ENCODE measurements around the gene GALNT12.

Gene GALNT12

GRCh38 chr9:98795970-98796363, 11.5 kb upstream of the GALNT12 start (continued):
- TF ChIP-seq ZNF692 (tag by site-specific recombination; IDR thresholded peaks at IDR 0.05) (no peak), ZFP37 (tag by site-specific recombination; IDR thresholded peaks at IDR 0.05) (no peak), ZNF639 (tag by site-specific recombination; IDR thresholded peaks at IDR 0.05) (no peak), ZNF768 (tag by site-specific recombination; IDR thresholded peaks at IDR 0.05) (no peak), ZNF544 (tag by site-specific recombination; IDR thresholded peaks at IDR 0.05) (no peak), ZNF677 (tag by site-specific recombination; IDR thresholded peaks at IDR 0.05) (no peak), ZNF514 (tag by site-specific recombination; IDR thresholded peaks at IDR 0.05) (no peak), ZBTB8A (tag by site-specific recombination; IDR thresholded peaks at IDR 0.05) (0 out of 2 replicates have a peak, but pooled peaks have one; percentile 10), ZNF311 (tag by site-specific recombination; IDR thresholded peaks at IDR 0.05; ENCODE audit: borderline replicate concordance) (no peak), ZNF114 (tag by site-specific recombination; IDR thresholded peaks at IDR 0.05) (no peak), ZNF324 (tag by site-specific recombination; IDR thresholded peaks at IDR 0.05) (no peak), ZNF621 (tag by site-specific recombination; IDR thresholded peaks at IDR 0.05) (no peak), ZNF274 (IDR thresholded peaks at IDR 0.05; ENCODE audit: low read length) (no peak), ZNF274 (tag by site-specific recombination; IDR thresholded peaks at IDR 0.05; ENCODE audit: borderline replicate concordance) (no peak), ZNF366 (tag by site-specific recombination; conservative IDR thresholded peaks at IDR 0.05) (no peak), ZBTB26 (tag by site-specific recombination; optimal IDR thresholded peaks at IDR 0.05) (peak; percentile 36), ZNF155 (tag by site-specific recombination; IDR thresholded peaks at IDR 0.05) (no peak), ZNF23 (tag by site-specific recombination; IDR thresholded peaks at IDR 0.05; ENCODE audit: borderline replicate concordance) (no peak), ZNF148 (tag by site-specific recombination; IDR thresholded peaks at IDR 0.05; ENCODE audit: borderline replicate concordance) (no peak)

GRCh38 chr9:98796364-98797101, 10.9 kb upstream of the GALNT12 start, which contains the start of gene ANKS6:
TSS of gene ANKS6 (minus strand) at chr9:98796555. CDS start at chr9:98796491, 64 bp downstream.
- CTCF ChIA-PET: interaction anchor here (0.6 to 2.6 kb wide), 6 partner anchors 10 to 40 kb away, joined by 3 to 11 read pairs (median 3); partner anchors contain the start of gene GALNT12
- no peaks in the 10 kb centered on the region for H3K4me1 ChIP-seq (ENCODE audit: control insufficient read depth, insufficient read depth, low read length)
- peak within 1 kb of the TSS; percentile 54; the same call in 1 of the 2 replicates for H3K27ac ChIP-seq (ENCODE audit: extremely low read depth, low read depth, low read length)
- peaks cover 0 to 5% of the 10 kb centered on the region in 2 experiments; a peak in 1 of 3 replicates for H3K36me3 ChIP-seq (ENCODE audit: control insufficient read depth in 2 of 2, insufficient read depth in 1 of 2, low read length in 2 of 2)
- TF ChIP-seq ZNF239 (tag by site-specific recombination; IDR thresholded peaks at IDR 0.05) (no peak), ZBTB26 (tag by site-specific recombination; optimal IDR thresholded peaks at IDR 0.05) (peak; percentile 62), ZBTB20 (tag by site-specific recombination; IDR thresholded peaks at IDR 0.05) (0 out of 2 replicates have a peak, but pooled peaks have one; percentile 6), ZBTB8A (tag by site-specific recombination; IDR thresholded peaks at IDR 0.05) (peak; percentile 96), ZSCAN30 (tag by site-specific recombination; IDR thresholded peaks at IDR 0.05) (0 out of 2 replicates have a peak, but pooled peaks have one; percentile 18)
- H3K9me3 ChIP-seq (ENCODE audit: control insufficient read depth, insufficient read depth, low read depth, low read length): no peaks in the 10 kb centered on the region
- peak within 1 kb of the TSS; percentile 73 for H3K4me3 ChIP-seq (ENCODE audit: low read depth, low read length)
- POLR2A ChIA-PET: interaction anchor here (0.6 kb wide), 2 partner anchors 215 to 777 kb away, joined by 3 to 6 read pairs; no protein-coding TSS in a partner anchor

Data from HEK293 (cell line).